Eye (tissue), 1 donor: ENCODE data around the gene TRIO.
A peak's percentile ranks its signal among the peaks of the same experiment; 100 is the strongest.
"Not testable (repeated sequence)": the region's sequence is repeated elsewhere in the genome, so short reads cannot be mapped to it uniquely, and the experiment has no call there.

Source experiments
- DNase-seq: peaks from one replicate; pipeline ENCODE4 v3.0.0-alpha.2; 2015

Gene TRIO

GRCh38 chr5:14421851-14422250, 278.7 kb downstream of the TRIO start:
- DNase-seq = no peak

- no peak for DNase-seq
Measured at GRCh38 chr5:14424011-14424685, 281.0 kb downstream of the TRIO start.

- DNase-seq = no peak
Measured at GRCh38 chr5:14425559-14425958, 282.4 kb downstream of the TRIO start.

GRCh38 chr5:14426521-14426920, 283.4 kb downstream of the TRIO start:
- no peak for DNase-seq

- no peak for DNase-seq
Measured at GRCh38 chr5:14428302-14429081, 285.4 kb downstream of the TRIO start.

GRCh38 chr5:14429101-14430050, 286.2 kb downstream of the TRIO start:
- peak; percentile 69 for DNase-seq

- DNase-seq = no peak
Measured at GRCh38 chr5:14431534-14431933, 288.4 kb downstream of the TRIO start.

- no peak for DNase-seq
Measured at GRCh38 chr5:14432931-14433589, 289.9 kb downstream of the TRIO start.

- no peak for DNase-seq
Measured at GRCh38 chr5:14435481-14435880, 292.3 kb downstream of the TRIO start.

- DNase-seq = not testable (repeated sequence)
Measured at GRCh38 chr5:14436122-14436521, 293.0 kb downstream of the TRIO start.

- DNase-seq = no peak
Measured at GRCh38 chr5:14436801-14437542, 293.8 kb downstream of the TRIO start.

GRCh38 chr5:14438195-14438606, 295.1 kb downstream of the TRIO start:
- no peak for DNase-seq

- peak; percentile 59 for DNase-seq
Measured at GRCh38 chr5:14439087-14439871, 296.1 kb downstream of the TRIO start.

- no peak for DNase-seq
Measured at GRCh38 chr5:14440223-14440581, 297.1 kb downstream of the TRIO start.

GRCh38 chr5:14440582-14441431, 297.7 kb downstream of the TRIO start:
- peak; percentile 98 for DNase-seq

GRCh38 chr5:14441641-14442040, 298.5 kb downstream of the TRIO start:
- DNase-seq = no peak

- DNase-seq = peak; percentile 45
Measured at GRCh38 chr5:14442536-14442935, 299.4 kb downstream of the TRIO start.

- no peak for DNase-seq
Measured at GRCh38 chr5:14443671-14444093, 300.5 kb downstream of the TRIO start.

GRCh38 chr5:14444161-14444560, 301.0 kb downstream of the TRIO start:
- no peak for DNase-seq

GRCh38 chr5:14445013-14445412, 301.9 kb downstream of the TRIO start:
- DNase-seq = no peak
